SK-N-MC (cell line): ENCODE results near the gene SEMG1.

Experiments
- EZH2 ChIP-seq: fragments of 200-600 bp; sonication (generic); IDR thresholded peaks from one replicate; pipeline ENCODE4 v1.6.1; 2017; ENCODE audit warnings: antibody characterized with exemption
- POLR2AphosphoS5 ChIP-seq: IDR thresholded peaks from 2 replicates; pipeline ENCODE4 v1.6.1; 2012; ENCODE audit warnings: mild to moderate bottlenecking, low read depth, low read length, borderline replicate concordance

DNA sequence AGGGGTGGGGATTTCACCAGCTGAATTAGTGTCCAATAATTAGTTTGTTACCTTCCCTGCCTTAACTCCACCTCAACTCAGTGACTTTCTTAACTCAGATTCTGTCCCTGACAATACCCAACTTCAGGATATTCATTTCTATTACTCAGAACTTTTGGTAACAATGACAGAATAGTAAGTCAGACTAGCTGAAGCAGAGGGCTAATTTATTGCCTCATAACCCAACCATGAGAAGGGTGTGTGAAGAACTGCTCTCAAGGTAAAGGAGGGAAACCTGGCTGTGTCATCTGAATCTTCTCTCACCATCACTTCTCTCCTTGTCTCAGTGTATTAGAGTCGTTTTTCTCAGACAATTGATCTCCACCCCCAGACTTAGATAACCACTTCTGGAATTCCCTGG lies 33.3 kb upstream of the SEMG1 start:
- no peak for TF ChIP-seq EZH2
- no peak for TF ChIP-seq POLR2AphosphoS5
